Neural progenitor cell (in vitro differentiated cells): ENCODE measurements around the gene DNAI2.

Experiments used
- EZH2 ChIP-seq: fragments of 200-600 bp; sonication (generic); IDR thresholded peaks from 2 replicates; pipeline ENCODE4 v1.6.1; 2017; ENCODE audit warnings: antibody characterized with exemption, mild to moderate bottlenecking, moderate library complexity
- TF ChIP-seq, protein P1 (sequence below): fragments of 200-600 bp; sonication (generic); IDR thresholded peaks from 2 replicates; pipeline ENCODE4 v1.5.1; 2017; ENCODE audit warnings: antibody characterized with exemption, mild to moderate bottlenecking

DNA sequence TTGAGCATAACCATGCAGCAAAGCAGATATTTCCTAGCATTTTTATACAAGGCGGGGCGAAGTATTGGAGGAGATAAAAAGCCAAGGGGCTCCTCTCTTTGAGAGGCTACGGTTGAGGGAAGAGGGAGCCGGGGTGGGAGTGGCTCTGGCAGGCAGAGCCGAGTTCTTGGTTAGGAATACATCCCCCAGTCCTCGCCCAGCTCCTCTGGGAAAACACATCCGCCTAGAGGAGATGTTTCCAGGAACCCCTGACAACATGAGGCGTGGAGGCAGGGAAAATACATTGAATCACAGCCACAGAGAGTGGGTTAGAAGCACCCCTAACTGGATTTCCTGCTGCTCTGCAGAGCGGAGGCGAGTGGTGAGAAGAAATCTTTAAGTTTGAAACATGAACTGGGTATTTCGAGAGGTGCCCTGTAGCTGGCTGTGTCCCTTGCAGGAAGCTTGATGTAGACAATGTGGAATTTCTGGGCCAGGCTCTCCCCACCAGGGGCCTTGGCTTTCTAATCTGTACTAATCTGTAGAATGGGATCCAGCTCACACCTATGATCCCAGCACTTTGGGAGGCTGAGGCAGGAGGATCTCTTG lies 33.3 kb upstream of the DNAI2 start:
- TF ChIP-seq, protein P1, sequence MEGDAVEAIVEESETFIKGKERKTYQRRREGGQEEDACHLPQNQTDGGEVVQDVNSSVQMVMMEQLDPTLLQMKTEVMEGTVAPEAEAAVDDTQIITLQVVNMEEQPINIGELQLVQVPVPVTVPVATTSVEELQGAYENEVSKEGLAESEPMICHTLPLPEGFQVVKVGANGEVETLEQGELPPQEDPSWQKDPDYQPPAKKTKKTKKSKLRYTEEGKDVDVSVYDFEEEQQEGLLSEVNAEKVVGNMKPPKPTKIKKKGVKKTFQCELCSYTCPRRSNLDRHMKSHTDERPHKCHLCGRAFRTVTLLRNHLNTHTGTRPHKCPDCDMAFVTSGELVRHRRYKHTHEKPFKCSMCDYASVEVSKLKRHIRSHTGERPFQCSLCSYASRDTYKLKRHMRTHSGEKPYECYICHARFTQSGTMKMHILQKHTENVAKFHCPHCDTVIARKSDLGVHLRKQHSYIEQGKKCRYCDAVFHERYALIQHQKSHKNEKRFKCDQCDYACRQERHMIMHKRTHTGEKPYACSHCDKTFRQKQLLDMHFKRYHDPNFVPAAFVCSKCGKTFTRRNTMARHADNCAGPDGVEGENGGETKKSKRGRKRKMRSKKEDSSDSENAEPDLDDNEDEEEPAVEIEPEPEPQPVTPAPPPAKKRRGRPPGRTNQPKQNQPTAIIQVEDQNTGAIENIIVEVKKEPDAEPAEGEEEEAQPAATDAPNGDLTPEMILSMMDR = no peak
- no peak for TF ChIP-seq EZH2
